Measurements from ENCODE around the gene ZFR.

ZFR gene

GRCh38 chr5:32331217-32331934, 113.2 kb downstream of the ZFR start:
- Histone ChIP-seq H3K4me3 (ENCODE audit: low read depth in 1 of 2, low read length in 2 of 2) (no peak overlapping the region), H3K36me3 (ENCODE audit: insufficient read depth, low read length) (no peaks in the 10 kb centered on the region), H3K27me3 (ENCODE audit: insufficient read depth, low read length, poor library complexity) (no peaks in the 10 kb centered on the region), H3K4me1 (ENCODE audit: insufficient read depth, low read length) (no peaks in the 10 kb centered on the region), H3K9me3 (ENCODE audit: insufficient read depth, low read length, severe bottlenecking) (no peaks in the 10 kb centered on the region), H3K4me2 (ENCODE audit: insufficient read depth, low read length) (no peak overlapping the region), H3K27ac (ENCODE audit: low read length) (no peak overlapping the region), H3K79me2 (ENCODE audit: insufficient read depth, low read length) (no peaks in the 10 kb centered on the region), H4K20me1 (ENCODE audit: insufficient read depth, low read length) (no peaks in the 10 kb centered on the region), H3K9ac (ENCODE audit: low read depth, low read length) (no peak overlapping the region), H2AFZ (ENCODE audit: low read depth, low read length) (no peak overlapping the region)
- DNase-seq (no peak), ATAC-seq (ENCODE audit: insufficient read depth, low read depth) (no peak)
- TF ChIP-seq CTCF (IDR thresholded peaks at IDR 0.05; ENCODE audit: borderline replicate concordance, extremely low read depth, low read length, poor library complexity, severe bottlenecking) (no peak), EZH2 (IDR thresholded peaks at IDR 0.05; ENCODE audit: borderline replicate concordance, low read depth, low read length, severe bottlenecking) (no peak)

GRCh38 chr5:32330126-32330971, 114.2 kb downstream of the ZFR start:
- Histone ChIP-seq H3K36me3 (ENCODE audit: insufficient read depth, low read length) (no peaks in the 10 kb centered on the region), H4K20me1 (ENCODE audit: insufficient read depth, low read length) (no peaks in the 10 kb centered on the region), H3K9ac (ENCODE audit: low read depth, low read length) (no peak overlapping the region), H3K27ac (ENCODE audit: low read length) (no peak overlapping the region), H3K4me2 (ENCODE audit: insufficient read depth, low read length) (no peak overlapping the region), H3K4me3 (ENCODE audit: low read depth in 1 of 2, low read length in 2 of 2) (no peak overlapping the region), H3K9me3 (ENCODE audit: insufficient read depth, low read length, severe bottlenecking) (no peaks in the 10 kb centered on the region), H3K27me3 (ENCODE audit: insufficient read depth, low read length, poor library complexity) (no peaks in the 10 kb centered on the region), H2AFZ (ENCODE audit: low read depth, low read length) (no peak overlapping the region), H3K4me1 (ENCODE audit: insufficient read depth, low read length) (no peaks in the 10 kb centered on the region), H3K79me2 (ENCODE audit: insufficient read depth, low read length) (no peaks in the 10 kb centered on the region)
- DNase-seq (no peak), ATAC-seq (ENCODE audit: insufficient read depth, low read depth) (no peak)
- no peak for TF ChIP-seq CTCF (IDR thresholded peaks at IDR 0.05; ENCODE audit: borderline replicate concordance, extremely low read depth, low read length, poor library complexity, severe bottlenecking)
- TF ChIP-seq EZH2 (IDR thresholded peaks at IDR 0.05; ENCODE audit: borderline replicate concordance, low read depth, low read length, severe bottlenecking) = no peak

GRCh38 chr5:32329395-32329834, 115.1 kb downstream of the ZFR start:
- ATAC-seq (ENCODE audit: insufficient read depth, low read depth) (peak; percentile 57; the same call in 2 of the 3 replicates), DNase-seq (peak; percentile 23)
- Histone ChIP-seq H3K4me1 (ENCODE audit: insufficient read depth, low read length) (no peaks in the 10 kb centered on the region), H3K36me3 (ENCODE audit: insufficient read depth, low read length) (no peaks in the 10 kb centered on the region), H3K27ac (ENCODE audit: low read length) (no peak overlapping the region), H2AFZ (ENCODE audit: low read depth, low read length) (no peak overlapping the region), H3K27me3 (ENCODE audit: insufficient read depth, low read length, poor library complexity) (no peaks in the 10 kb centered on the region), H3K4me3 (ENCODE audit: low read depth in 1 of 2, low read length in 2 of 2) (no peak overlapping the region), H3K4me2 (ENCODE audit: insufficient read depth, low read length) (no peak overlapping the region), H3K79me2 (ENCODE audit: insufficient read depth, low read length) (no peaks in the 10 kb centered on the region), H3K9me3 (ENCODE audit: insufficient read depth, low read length, severe bottlenecking) (no peaks in the 10 kb centered on the region), H4K20me1 (ENCODE audit: insufficient read depth, low read length) (no peaks in the 10 kb centered on the region), H3K9ac (ENCODE audit: low read depth, low read length) (no peak overlapping the region)
- no peak for TF ChIP-seq EZH2 (IDR thresholded peaks at IDR 0.05; ENCODE audit: borderline replicate concordance, low read depth, low read length, severe bottlenecking)
- TF ChIP-seq CTCF (IDR thresholded peaks at IDR 0.05; ENCODE audit: borderline replicate concordance, extremely low read depth, low read length, poor library complexity, severe bottlenecking) = peak; percentile 56
